Endothelial cell of umbilical vein (primary cell): Measurements from ENCODE around the gene FPR1.

Experiments used
- CTCF ChIP-seq, 2 donors: IDR thresholded peaks; 1 replicate in 1 of 2; 2 replicates in 1 of 2; pipeline ENCODE4 v1.5.1; 2011; ENCODE audit warnings: low read length in 2 of 2, mild to moderate bottlenecking in 2 of 2, moderate library complexity in 2 of 2, control low read depth in 1 of 2, inconsistent platforms in 1 of 2, low read depth in 1 of 2; ENCODE audit not compliant: insufficient read depth in 1 of 2; ENCODE audit errors: extremely low read depth in 1 of 2
- FOS ChIP-seq: IDR thresholded peaks from 2 replicates; pipeline ENCODE4 v1.6.1; 2011; ENCODE audit warnings: mild to moderate bottlenecking, low read length, moderate library complexity, borderline replicate concordance; ENCODE audit not compliant: insufficient read depth
- MYC ChIP-seq: IDR thresholded peaks from one replicate; pipeline ENCODE4 v1.6.1; 2011; ENCODE audit warnings: mild to moderate bottlenecking, low read depth, low read length
- POLR2A ChIP-seq: IDR thresholded peaks from 2 replicates; pipeline ENCODE4 v1.6.1; 2012; ENCODE audit warnings: low read depth, mild to moderate bottlenecking, control low read depth, low read length
- POLR2AphosphoS5 ChIP-seq: IDR thresholded peaks from 2 replicates; pipeline ENCODE4 v1.6.1; 2012; ENCODE audit warnings: low read depth, mild to moderate bottlenecking, control low read depth, low read length, moderate library complexity; ENCODE audit not compliant: insufficient read depth

DNA sequence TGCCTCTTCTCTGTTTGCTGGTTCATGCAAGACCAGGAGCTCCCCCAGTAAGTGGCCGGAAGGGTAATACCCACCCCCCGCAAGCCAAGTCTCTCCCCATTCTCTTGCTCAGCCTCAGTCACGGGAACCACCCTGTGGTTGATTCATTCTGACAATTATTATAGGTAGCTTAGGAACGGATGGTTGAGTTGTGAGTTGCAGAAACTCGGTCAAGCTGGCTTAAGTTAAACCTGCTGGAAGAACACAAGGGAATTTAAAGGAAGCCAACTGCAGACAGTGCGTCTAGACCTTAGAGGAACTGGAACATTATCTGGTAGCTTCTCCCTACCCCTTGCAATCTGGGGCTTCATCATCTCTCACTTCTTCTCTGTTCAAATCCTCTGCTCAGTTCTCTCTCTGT, 8.9 kb downstream of the FPR1 start:
- TF ChIP-seq CTCF (IDR thresholded peaks at IDR 0.05; ENCODE audit: extremely low read depth in 1 of 2, insufficient read depth in 1 of 2, low read depth in 1 of 2, low read length in 2 of 2) (no peak), POLR2A (no peak), POLR2AphosphoS5 (no peak), FOS (no peak), MYC (no peak)
